Measurements from ENCODE around the gene SLC36A4. TPM values are rescaled to one million over a fixed set of nuclear protein-coding genes. Genes with fewer than 3 reads are reported as not detected.

Gene SLC36A4
- polyA plus RNA-seq, 1 donor (not counting 4 experiments of a cell fraction or from before 2014, with no cell fraction given), result 8.1 TPM

- Histone ChIP-seq H3K36me3 (ENCODE audit: control insufficient read depth in 2 of 2, extremely low read depth in 1 of 2, insufficient read depth in 2 of 2, low read length in 2 of 2) (no peaks in the 10 kb centered on the region), H3K79me2 (ENCODE audit: control insufficient read depth, insufficient read depth, low read length) (peaks cover 13% of the 10 kb centered on the region), H3K4me1 (ENCODE audit: control insufficient read depth, extremely low read depth, insufficient read depth, low read length) (peaks cover 4% of the 10 kb centered on the region), H3K27me3 (ENCODE audit: control insufficient read depth, extremely low read depth, insufficient read depth, low read length) (no peaks in the 10 kb centered on the region), H3K9ac (ENCODE audit: control insufficient read depth, extremely low read depth, insufficient read depth, low read length) (no peak overlapping the region), H3K9me1 (ENCODE audit: control insufficient read depth, extremely low read depth, insufficient read depth, low read length) (peaks cover 2% of the 10 kb centered on the region), H2AFZ (ENCODE audit: control insufficient read depth, low read length) (no peak overlapping the region), H3K4me3 (ENCODE audit: control insufficient read depth in 2 of 3, extremely low read depth in 1 of 3, insufficient read depth in 2 of 3, low read depth in 1 of 3, low read length in 3 of 3) (no peak overlapping the region), H4K20me1 (ENCODE audit: control insufficient read depth, extremely low read depth, insufficient read depth, low read length) (no peaks in the 10 kb centered on the region), H3K4me2 (ENCODE audit: control insufficient read depth, extremely low read depth, insufficient read depth, low read depth, low read length) (no peak overlapping the region), H3K9me3 (ENCODE audit: control insufficient read depth, low read depth, low read length) (no peaks in the 10 kb centered on the region), H3K27ac (ENCODE audit: control insufficient read depth, insufficient read depth, low read length) (no peak overlapping the region)
- dilution Hi-C loops (cut with MboI; ENCODE audit: extremely low pct_ligation_motif_present, low sequenced_read_pairs), result no loop called here
- FAIRE-seq (no peak), DNase-seq (ENCODE audit: low read depth, low spot score) (no peak)
- TF ChIP-seq, protein P1, sequence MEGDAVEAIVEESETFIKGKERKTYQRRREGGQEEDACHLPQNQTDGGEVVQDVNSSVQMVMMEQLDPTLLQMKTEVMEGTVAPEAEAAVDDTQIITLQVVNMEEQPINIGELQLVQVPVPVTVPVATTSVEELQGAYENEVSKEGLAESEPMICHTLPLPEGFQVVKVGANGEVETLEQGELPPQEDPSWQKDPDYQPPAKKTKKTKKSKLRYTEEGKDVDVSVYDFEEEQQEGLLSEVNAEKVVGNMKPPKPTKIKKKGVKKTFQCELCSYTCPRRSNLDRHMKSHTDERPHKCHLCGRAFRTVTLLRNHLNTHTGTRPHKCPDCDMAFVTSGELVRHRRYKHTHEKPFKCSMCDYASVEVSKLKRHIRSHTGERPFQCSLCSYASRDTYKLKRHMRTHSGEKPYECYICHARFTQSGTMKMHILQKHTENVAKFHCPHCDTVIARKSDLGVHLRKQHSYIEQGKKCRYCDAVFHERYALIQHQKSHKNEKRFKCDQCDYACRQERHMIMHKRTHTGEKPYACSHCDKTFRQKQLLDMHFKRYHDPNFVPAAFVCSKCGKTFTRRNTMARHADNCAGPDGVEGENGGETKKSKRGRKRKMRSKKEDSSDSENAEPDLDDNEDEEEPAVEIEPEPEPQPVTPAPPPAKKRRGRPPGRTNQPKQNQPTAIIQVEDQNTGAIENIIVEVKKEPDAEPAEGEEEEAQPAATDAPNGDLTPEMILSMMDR (optimal IDR thresholded peaks at IDR 0.05 in 1 of 3, IDR thresholded peaks at IDR 0.05 in 1 of 3, conservative IDR thresholded peaks at IDR 0.05 in 1 of 3; ENCODE audit: extremely low read depth in 1 of 3, insufficient read depth in 2 of 3, low read length in 3 of 3), result no peak
- TF ChIP-seq EZH2 (IDR thresholded peaks at IDR 0.05; ENCODE audit: low read length), result no peak
Observed at GRCh38 chr11:93194673-93195291, 3.0 kb downstream of the SLC36A4 start.

- Histone ChIP-seq H3K9me3 (ENCODE audit: control insufficient read depth, low read depth, low read length) (no peaks in the 10 kb centered on the region), H3K9ac (ENCODE audit: control insufficient read depth, extremely low read depth, insufficient read depth, low read length) (no peak overlapping the region), H3K36me3 (ENCODE audit: control insufficient read depth in 2 of 2, extremely low read depth in 1 of 2, insufficient read depth in 2 of 2, low read length in 2 of 2) (no peaks in the 10 kb centered on the region), H3K27me3 (ENCODE audit: control insufficient read depth, extremely low read depth, insufficient read depth, low read length) (no peaks in the 10 kb centered on the region), H2AFZ (ENCODE audit: control insufficient read depth, low read length) (no peak overlapping the region), H3K9me1 (ENCODE audit: control insufficient read depth, extremely low read depth, insufficient read depth, low read length) (peaks cover 2% of the 10 kb centered on the region), H3K4me3 (ENCODE audit: control insufficient read depth in 2 of 3, extremely low read depth in 1 of 3, insufficient read depth in 2 of 3, low read depth in 1 of 3, low read length in 3 of 3) (no peak overlapping the region), H3K27ac (ENCODE audit: control insufficient read depth, insufficient read depth, low read length) (no peak overlapping the region), H4K20me1 (ENCODE audit: control insufficient read depth, extremely low read depth, insufficient read depth, low read length) (no peaks in the 10 kb centered on the region), H3K4me1 (ENCODE audit: control insufficient read depth, extremely low read depth, insufficient read depth, low read length) (peaks cover 4% of the 10 kb centered on the region), H3K79me2 (ENCODE audit: control insufficient read depth, insufficient read depth, low read length) (peaks cover 13% of the 10 kb centered on the region), H3K4me2 (ENCODE audit: control insufficient read depth, extremely low read depth, insufficient read depth, low read depth, low read length) (no peak overlapping the region)
- DNase-seq (ENCODE audit: low read depth, low spot score), result no peak
- TF ChIP-seq EZH2 (IDR thresholded peaks at IDR 0.05; ENCODE audit: low read length), result no peak
- TF ChIP-seq, protein P1 (optimal IDR thresholded peaks at IDR 0.05 in 1 of 3, IDR thresholded peaks at IDR 0.05 in 1 of 3, conservative IDR thresholded peaks at IDR 0.05 in 1 of 3; ENCODE audit: extremely low read depth in 1 of 3, insufficient read depth in 2 of 3, low read length in 3 of 3), result no peak
- dilution Hi-C loops (cut with MboI; ENCODE audit: extremely low pct_ligation_motif_present, low sequenced_read_pairs), result no loop called here
- FAIRE-seq, result no peak
Observed at GRCh38 chr11:93193731-93194130, 4.1 kb downstream of the SLC36A4 start.

Data from keratinocyte (primary cell).